A673 (cell line): ENCODE measurements around the gene ICE1.

ENCODE experiments used
- CTCF ChIP-seq: fragments of 300-800, 200-600 bp; sonication (generic); conservative IDR thresholded peaks from 2 replicates; pipeline ENCODE4 v1.5.1; 2017; ENCODE audit warnings: low read depth, mild to moderate bottlenecking, antibody characterized with exemption, low read length, moderate library complexity, mixed read lengths
- EZH2 ChIP-seq: fragments of 200-600 bp; sonication (generic); IDR thresholded peaks from 2 replicates; pipeline ENCODE4 v1.6.1; 2017; ENCODE audit warnings: borderline replicate concordance, low read depth, mild to moderate bottlenecking, mixed read lengths, antibody characterized with exemption, low read length; ENCODE audit not compliant: poor library complexity, severe bottlenecking

DNA sequence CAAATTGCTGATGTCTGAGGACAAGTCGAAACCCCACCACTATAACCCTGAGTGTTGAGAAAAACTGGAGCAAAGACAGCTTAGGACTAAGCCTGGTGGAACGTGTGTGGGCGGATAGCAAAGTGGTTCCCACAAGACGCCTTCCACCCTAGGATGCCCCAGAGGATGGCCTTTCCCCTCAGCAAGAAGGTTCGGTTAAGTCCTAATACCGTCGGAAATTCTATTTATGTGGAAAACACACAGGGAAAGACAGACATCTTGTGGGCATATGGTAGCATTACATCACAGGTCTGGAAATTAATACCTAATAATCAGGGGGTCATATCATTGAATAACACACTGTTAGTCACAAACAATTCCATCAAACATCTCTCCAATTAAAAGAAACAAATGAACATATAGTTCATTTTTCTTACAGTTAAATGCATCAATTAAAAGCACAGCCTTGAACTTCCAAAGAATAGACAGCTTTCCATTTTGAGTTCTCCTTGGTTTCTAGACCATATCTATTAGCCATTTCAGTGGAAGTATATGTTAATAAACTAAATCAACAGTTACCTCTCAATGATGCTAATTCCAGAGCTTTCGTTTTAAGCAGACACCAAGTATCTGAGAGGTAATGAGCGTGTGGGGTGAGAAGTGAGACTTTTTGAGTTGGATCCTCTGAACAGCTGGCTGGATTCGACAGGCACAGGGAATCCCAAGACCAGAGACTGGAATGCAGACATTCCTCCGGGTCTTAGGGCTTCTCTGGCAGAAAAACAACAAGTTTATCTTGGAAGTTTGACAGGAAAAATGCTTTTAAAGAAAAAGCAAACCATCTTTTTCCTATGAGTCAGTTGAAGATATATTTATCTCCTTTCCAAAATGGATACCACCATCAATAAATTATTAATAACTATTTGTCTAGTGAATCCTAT, 2.9 kb upstream of the ICE1 start:
- TF ChIP-seq CTCF (peak; percentile 85), EZH2 (no peak)
